Mesothelial cell of epicardium (in vitro differentiated cells): ENCODE results near the gene MYLK. TPM values are rescaled to one million over a fixed set of nuclear protein-coding genes. Genes with fewer than 3 reads are reported as not detected.

Experiments used
- DNase-seq, 2 experiments: peaks; one replicate each; pipeline ENCODE4 v3.0.0; 2021; ENCODE audit warnings: low spot score in 2 of 2; ENCODE audit not compliant: unreplicated experiment in 2 of 2
- H3K27ac Mint-ChIP-seq: 2 replicates; pipeline ENCODE4 v1.8.0; 2021; ENCODE audit warnings: mixed read lengths
- H3K27me3 Mint-ChIP-seq: 2 replicates; pipeline ENCODE4 v1.8.0; 2021; ENCODE audit warnings: low read depth, mixed read lengths
- H3K36me3 Mint-ChIP-seq: 2 replicates; pipeline ENCODE4 v1.8.0; 2021; ENCODE audit warnings: mixed read lengths
- H3K4me1 Mint-ChIP-seq: 2 replicates; pipeline ENCODE4 v1.8.0; 2021; ENCODE audit warnings: mixed read lengths
- H3K4me3 Mint-ChIP-seq: 2 replicates; pipeline ENCODE4 v1.8.0; 2021; ENCODE audit warnings: mild to moderate bottlenecking, moderate library complexity, mixed read lengths
- H3K9me3 Mint-ChIP-seq: 2 replicates; pipeline ENCODE4 v1.8.0; 2021; ENCODE audit warnings: mixed read lengths
- CTCF ChIP-seq: fragments of 200-600 bp; sonication (generic); IDR thresholded peaks from one replicate; pipeline ENCODE4 v1.5.0; 2021; ENCODE audit warnings: antibody characterized with exemption; ENCODE audit not compliant: unreplicated experiment
- total RNA-seq: library from RNA; stranded (reverse); gene quantifications from 3 replicates; pipeline ENCODE4 v1.2.1, GENCODE V29; 2021

The MYLK gene
- total RNA-seq, 1 donor from 2014 or later = 14.3 TPM

DNA sequence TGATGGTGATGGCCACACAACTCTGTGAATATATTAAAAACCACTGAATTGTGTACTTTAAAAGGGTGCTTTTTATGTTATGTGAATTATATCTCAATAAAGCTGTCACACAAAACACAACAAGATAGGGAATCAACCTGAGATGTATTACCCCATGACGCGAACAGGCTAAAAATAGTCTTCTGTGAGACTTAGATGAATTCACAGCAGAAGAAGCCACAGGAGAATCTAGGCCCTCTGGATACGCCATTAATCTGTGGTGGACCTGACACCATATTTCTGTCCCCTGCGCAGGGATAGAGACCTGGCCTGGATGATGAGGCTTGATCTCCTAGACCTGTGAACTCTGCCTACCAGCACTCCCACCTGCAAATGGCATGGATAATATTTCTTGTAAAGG lies 153.3 kb downstream of the MYLK start:
- no peak for TF ChIP-seq CTCF
- H3K27ac Mint-ChIP-seq = no peak overlapping the region

DNA sequence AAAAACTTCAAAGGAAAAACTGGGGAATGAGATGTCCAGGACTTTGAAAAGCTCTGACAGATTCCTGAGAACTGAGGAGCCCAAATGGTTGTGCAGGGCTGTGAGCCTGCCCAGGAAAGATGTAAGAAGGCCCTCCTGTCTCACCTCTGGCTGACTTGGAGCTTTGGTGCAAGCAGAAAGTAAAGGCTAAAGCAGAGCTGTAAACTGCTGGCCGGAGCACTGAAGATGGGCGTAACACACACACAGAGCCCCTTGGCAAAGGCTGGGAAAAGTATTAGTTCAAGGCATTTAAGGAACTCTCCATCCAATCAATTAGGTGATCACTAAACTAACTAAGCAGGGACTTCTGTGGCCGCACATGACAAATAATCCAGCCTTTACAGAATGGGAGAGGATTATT lies 155.1 kb downstream of the MYLK start:
- no peak overlapping the region for H3K27ac Mint-ChIP-seq
- peaks cover 3% of the 10 kb centered on the region for H3K4me1 Mint-ChIP-seq
- H3K36me3 Mint-ChIP-seq = no peaks in the 10 kb centered on the region
- peaks cover 7% of the 10 kb centered on the region for H3K9me3 Mint-ChIP-seq
- no peak for DNase-seq
- no peak for TF ChIP-seq CTCF
- H3K27me3 Mint-ChIP-seq = peaks cover 2% of the 10 kb centered on the region
- H3K4me3 Mint-ChIP-seq = no peak overlapping the region

More for the DNA sequence above, 153.3 kb downstream of the MYLK start:
- H3K4me1 Mint-ChIP-seq = peaks cover 3% of the 10 kb centered on the region
- peaks cover 7% of the 10 kb centered on the region for H3K9me3 Mint-ChIP-seq
- no peak overlapping the region for H3K4me3 Mint-ChIP-seq
- no peak for DNase-seq
- H3K36me3 Mint-ChIP-seq = no peaks in the 10 kb centered on the region
- peaks cover 2% of the 10 kb centered on the region for H3K27me3 Mint-ChIP-seq

DNA sequence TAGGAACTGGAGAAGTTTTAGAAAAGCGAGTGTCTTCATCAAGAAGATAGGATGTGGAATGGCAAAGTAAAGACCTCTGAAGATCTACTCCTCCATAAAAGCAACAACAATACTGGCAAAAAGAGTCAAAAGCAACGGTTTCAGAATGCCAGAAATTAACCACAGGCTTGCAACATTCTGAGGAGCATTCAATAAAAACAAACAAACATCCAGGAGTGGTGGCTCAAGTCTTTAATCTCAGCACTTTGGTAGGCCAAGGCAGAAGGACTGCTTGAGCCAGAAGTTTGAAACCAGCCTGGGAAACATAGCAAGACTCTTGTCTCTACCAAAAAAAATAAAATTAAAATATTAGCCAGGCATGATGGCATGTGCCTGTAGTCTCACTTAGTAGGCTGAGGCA lies 156.1 kb downstream of the MYLK start:
- H3K36me3 Mint-ChIP-seq = no peaks in the 10 kb centered on the region
- H3K9me3 Mint-ChIP-seq = peaks cover 7% of the 10 kb centered on the region
- H3K27ac Mint-ChIP-seq = no peak overlapping the region
- no peak for DNase-seq
- TF ChIP-seq CTCF = no peak
- H3K4me1 Mint-ChIP-seq = peaks cover 12% of the 10 kb centered on the region
- peaks cover 2% of the 10 kb centered on the region for H3K27me3 Mint-ChIP-seq
- H3K4me3 Mint-ChIP-seq = no peak overlapping the region

- TF ChIP-seq CTCF = peak; percentile 34
- Mint-ChIP-seq H3K27ac (no peak overlapping the region), H3K4me1 (peaks cover 26% of the 10 kb centered on the region), H3K9me3 (peaks cover 7% of the 10 kb centered on the region), H3K36me3 (no peaks in the 10 kb centered on the region), H3K27me3 (peaks cover 2% of the 10 kb centered on the region), H3K4me3 (no peak overlapping the region)
- no peak for DNase-seq
These were observed 158.3 kb downstream of the MYLK start for GRCh38 chr3:123725652-123726400.

GRCh38 chr3:123724306-123724705 lies 159.8 kb downstream of the MYLK start:
- H3K27ac Mint-ChIP-seq = no peak overlapping the region
- peaks cover 37% of the 10 kb centered on the region for H3K4me1 Mint-ChIP-seq
- no peak for TF ChIP-seq CTCF
- DNase-seq = no peak
- H3K27me3 Mint-ChIP-seq = peaks cover 2% of the 10 kb centered on the region
- peaks cover 7% of the 10 kb centered on the region for H3K9me3 Mint-ChIP-seq
- H3K36me3 Mint-ChIP-seq = no peaks in the 10 kb centered on the region
- H3K4me3 Mint-ChIP-seq = no peak overlapping the region
